Measurements from ENCODE around the gene KLF5.

DNA sequence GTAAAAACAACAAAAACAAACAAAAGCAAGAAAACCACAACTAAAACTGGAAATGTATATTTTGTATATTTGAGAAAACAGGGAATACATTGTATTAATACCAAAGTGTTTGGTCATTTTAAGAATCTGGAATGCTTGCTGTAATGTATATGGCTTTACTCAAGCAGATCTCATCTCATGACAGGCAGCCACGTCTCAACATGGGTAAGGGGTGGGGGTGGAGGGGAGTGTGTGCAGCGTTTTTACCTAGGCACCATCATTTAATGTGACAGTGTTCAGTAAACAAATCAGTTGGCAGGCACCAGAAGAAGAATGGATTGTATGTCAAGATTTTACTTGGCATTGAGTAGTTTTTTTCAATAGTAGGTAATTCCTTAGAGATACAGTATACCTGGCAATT is 17.1 kb downstream of the KLF5 start:
- TF ChIP-seq CTCF (conservative IDR thresholded peaks at IDR 0.05; ENCODE audit: low read depth in 2 of 2) (no peak), CREB1 (CRISPR knock-in tag; IDR thresholded peaks at IDR 0.05; ENCODE audit: low read depth) (no peak), REST (IDR thresholded peaks at IDR 0.05; ENCODE audit: unreplicated experiment) (no peak), EZH2phosphoT487 (IDR thresholded peaks at IDR 0.05; ENCODE audit: unreplicated experiment) (no peak), JUNB (IDR thresholded peaks at IDR 0.05; ENCODE audit: unreplicated experiment) (no peak), POLR2AphosphoS5 (IDR thresholded peaks at IDR 0.05; ENCODE audit: low read depth) (no peak), EZH2 (IDR thresholded peaks at IDR 0.05; ENCODE audit: low read depth, unreplicated experiment) (no peak), ZNF114 (CRISPR knock-in tag; IDR thresholded peaks at IDR 0.05) (no peak)
